Inferior parietal cortex (tissue), 1 donor: Measurements from ENCODE around the gene RSPH10B2.
"Not testable (repeated sequence)": the region's sequence is repeated elsewhere in the genome, so short reads cannot be mapped to it uniquely, and the experiment has no call there.

Experiments
- DNase-seq: peaks from one replicate; pipeline ENCODE4 v3.0.0-alpha.2; 2016; ENCODE audit errors: extremely low spot score

RSPH10B2 gene

GRCh38 chr7:6842278-6842921 is 88.5 kb downstream of the RSPH10B2 start:
- not testable (repeated sequence) for DNase-seq

- not testable (repeated sequence) for DNase-seq
These were observed 89.2 kb downstream of the RSPH10B2 start for GRCh38 chr7:6843092-6843491.

GRCh38 chr7:6843654-6844053 is 89.8 kb downstream of the RSPH10B2 start:
- DNase-seq, result not testable (repeated sequence)

GRCh38 chr7:6845971-6846449 is 92.1 kb downstream of the RSPH10B2 start:
- not testable (repeated sequence) for DNase-seq

- not testable (repeated sequence) for DNase-seq
These were observed 93.8 kb downstream of the RSPH10B2 start for GRCh38 chr7:6847751-6848150.
